GM19240 (cell line): Measurements from ENCODE around the gene PSAP.

Experiments
- DNase-seq: peaks from one replicate; pipeline ENCODE4 v3.0.0; 2011; ENCODE audit warnings: low spot score; ENCODE audit not compliant: insufficient read length

The PSAP gene

DNA sequence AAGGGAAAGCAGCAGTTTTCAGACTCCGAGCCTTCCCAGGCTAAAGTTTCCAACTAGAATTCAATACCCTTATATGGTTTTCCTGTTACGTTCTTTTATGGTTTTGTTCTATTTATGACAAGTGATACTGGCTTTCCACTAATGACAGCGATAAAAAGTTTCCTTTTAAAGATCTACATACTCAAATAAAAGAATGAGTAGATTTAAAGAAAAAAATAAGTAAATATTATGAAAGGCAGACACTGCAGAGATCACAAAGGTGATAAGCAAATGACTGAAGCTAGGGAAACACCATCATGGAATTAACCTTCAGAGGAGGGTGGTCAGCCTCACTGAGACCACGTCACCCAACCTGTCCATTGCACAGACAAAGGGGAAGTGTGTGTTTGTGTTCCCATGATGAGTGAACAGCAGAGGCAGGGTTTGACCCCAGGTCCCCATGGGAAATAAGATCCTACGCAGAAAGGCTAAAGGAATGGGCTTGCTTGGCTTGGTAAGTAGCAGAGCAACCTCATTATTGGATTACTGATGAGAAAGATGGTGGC lies 81.7 kb downstream of the PSAP start:
- DNase-seq, result no peak

DNA sequence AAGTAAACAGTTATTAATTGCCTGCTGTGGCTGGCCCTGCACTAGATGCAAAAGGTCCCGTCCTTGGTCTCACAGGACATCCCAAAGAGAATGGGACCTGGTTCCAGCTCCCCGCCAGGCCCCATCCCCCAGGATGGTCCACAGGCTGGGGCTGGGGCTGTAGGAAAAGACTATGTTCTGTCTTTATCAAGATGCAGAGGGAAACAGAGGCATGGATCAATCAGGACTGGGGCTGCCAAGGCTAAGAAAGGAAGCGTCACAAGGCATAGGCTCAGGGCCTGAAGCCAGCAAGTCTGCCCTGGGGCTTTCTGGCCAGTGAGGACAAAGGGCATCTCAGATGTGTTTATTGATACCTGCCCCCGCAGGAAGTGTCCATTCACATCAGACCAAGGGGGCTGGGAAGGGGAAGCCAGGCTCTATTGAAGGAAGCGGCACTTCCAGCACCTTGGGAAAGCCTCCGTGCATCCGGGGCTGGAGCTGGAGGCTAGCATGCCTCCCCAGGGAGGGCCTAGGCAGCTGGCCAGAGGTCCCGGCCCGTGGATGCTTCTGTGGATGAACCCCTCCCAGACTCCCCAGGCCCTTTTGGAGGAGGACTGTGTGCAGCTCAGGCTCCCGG lies 83.5 kb downstream of the PSAP start:
- no peak for DNase-seq

DNA sequence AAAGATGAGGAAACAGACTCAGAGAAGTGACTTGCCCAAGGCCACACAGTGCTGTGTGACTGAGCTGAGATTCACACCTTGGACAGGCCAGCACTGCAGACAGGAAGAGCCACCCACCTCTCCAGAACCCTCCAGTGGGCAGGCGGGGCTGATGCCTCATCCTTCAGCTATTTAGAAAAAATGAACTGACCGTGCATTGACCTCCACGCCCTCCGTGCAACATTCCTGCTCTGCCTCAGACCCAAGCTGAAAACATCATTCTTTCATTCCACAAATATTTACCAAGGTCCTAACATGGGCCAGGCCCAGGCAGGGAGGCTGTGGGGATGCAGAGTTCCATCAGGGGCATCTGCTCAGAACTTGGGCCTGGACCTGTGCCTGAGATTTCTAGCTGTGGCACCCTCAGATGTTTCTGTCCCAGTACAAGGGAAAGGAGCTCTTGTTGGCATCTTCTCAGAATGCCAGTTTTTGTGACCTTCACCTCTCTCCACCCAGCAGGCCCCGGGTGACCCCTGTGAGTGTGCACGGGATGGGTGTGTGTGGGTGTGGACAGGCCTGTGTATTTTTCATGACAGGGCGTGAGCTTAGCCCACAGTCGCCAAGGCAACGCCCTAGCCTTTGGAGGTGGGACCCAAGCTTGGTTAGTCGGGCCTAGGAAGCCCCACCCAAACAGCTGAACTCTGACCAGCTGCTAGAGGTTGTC lies 84.2 kb downstream of the PSAP start:
- DNase-seq, result no peak
